Muscle of back (tissue), 13 donors: ENCODE data around the gene CORO7. TPM values are rescaled to one million over a fixed set of nuclear protein-coding genes. Genes with fewer than 3 reads are reported as not detected.

ENCODE experiments used
- DNase-seq, 3 donors: peaks; one replicate each; pipeline versions ENCODE4 v3.0.0 to v3.0.0-alpha.2; 2013
- long read RNA-seq, 9 donors: transcript quantifications; one replicate each; lab custom pipeline, GENCODE V29; 2026
- polyA plus RNA-seq, 10 donors: library from polyadenylated mRNA; unstranded; fragments of 120-200 nt; gene quantifications; one replicate each; pipeline ENCODE4 v1.2.1, GENCODE V29; 2013; ENCODE audit not compliant: insufficient read length in 10 of 10

Gene CORO7
- polyA plus RNA-seq: 10 to 100 TPM; 16.0 to 30.4 (median 22.4) TPM
- long read RNA-seq, donor 1, partial matches to known transcripts: 0 of 1 reads
- long read RNA-seq, donor 1, other reads (novel, unspliced or antisense): 0 of 1 reads
- long read RNA-seq, donor 2: 0 reads
- long read RNA-seq, donor 3: 0 reads
- long read RNA-seq, donor 4: 0 reads
- long read RNA-seq, donor 5: 0 reads
- long read RNA-seq, donor 6, partial matches to known transcripts: 0 of 1 reads
- long read RNA-seq, donor 6, other reads (novel, unspliced or antisense): 0 of 1 reads
- long read RNA-seq, donor 7, partial matches to known transcripts: 0 of 4 reads
- long read RNA-seq, donor 7, other reads (novel, unspliced or antisense): 0 of 4 reads
- long read RNA-seq, donor 8, partial matches to known transcripts: 11 of 11 reads
- long read RNA-seq, donor 8, other reads (novel, unspliced or antisense): 0 of 11 reads
- long read RNA-seq, donor 9: 0 reads

GRCh38 chr16:4416200-4417032 is at the start of gene CORO7:
Gene CORO7, minus strand, starts transcription at chr16:4416596. Its CDS starts 78 bp downstream, at chr16:4416518.
- peak; percentile 87 to 97 (median 93) for DNase-seq

- no peak for DNase-seq
Observed at GRCh38 chr16:4463522-4464163, 47.2 kb upstream of the CORO7 start.

- DNase-seq: no peak
Observed at GRCh38 chr16:4461250-4462085, 45.1 kb upstream of the CORO7 start.

- no peak for DNase-seq
Observed at GRCh38 chr16:4460936-4461249, 44.5 kb upstream of the CORO7 start.

- DNase-seq: no peak
Observed at GRCh38 chr16:4455951-4456350, 39.6 kb upstream of the CORO7 start.

- no peak for DNase-seq
Observed at GRCh38 chr16:4455081-4455480, 38.7 kb upstream of the CORO7 start.

- peak in 2 of 3 donors; percentile 27 to 45 for DNase-seq
Observed at GRCh38 chr16:4454623-4455022, 38.2 kb upstream of the CORO7 start.

GRCh38 chr16:4452674-4453073 is 36.3 kb upstream of the CORO7 start:
- no peak for DNase-seq

GRCh38 chr16:4450931-4451519 is 34.6 kb upstream of the CORO7 start:
- DNase-seq: peak in 1 of 3 donors; percentile 51

- DNase-seq: no peak
Observed at GRCh38 chr16:4450430-4450829, 34.0 kb upstream of the CORO7 start.

- DNase-seq: no peak
Observed at GRCh38 chr16:4443986-4444385, 27.6 kb upstream of the CORO7 start.

GRCh38 chr16:4443271-4443670 is 26.9 kb upstream of the CORO7 start:
- no peak for DNase-seq

GRCh38 chr16:4442371-4442770 is 26.0 kb upstream of the CORO7 start:
- no peak for DNase-seq

GRCh38 chr16:4437366-4437765 is 21.0 kb upstream of the CORO7 start:
- no peak for DNase-seq

- no peak for DNase-seq
Observed at GRCh38 chr16:4435337-4436067, 19.1 kb upstream of the CORO7 start.

GRCh38 chr16:4433914-4434787 is 17.8 kb upstream of the CORO7 start:
- no peak for DNase-seq

- no peak for DNase-seq
Observed at GRCh38 chr16:4433228-4433627, 16.8 kb upstream of the CORO7 start.

- no peak for DNase-seq
Observed at GRCh38 chr16:4431023-4431422, 14.6 kb upstream of the CORO7 start.

GRCh38 chr16:4428500-4428899 is 12.1 kb upstream of the CORO7 start:
- DNase-seq: no peak
